HG03039 (cell line): ENCODE measurements around the gene SPON2.

Source experiments
- ATAC-seq: cut with Tn5 transposase; IDR thresholded peaks from one replicate; pipeline ENCODE4 v1.9.1; 2021; ENCODE audit warnings: mild to moderate bottlenecking, moderate library complexity; ENCODE audit not compliant: unreplicated experiment

SPON2 gene

DNA sequence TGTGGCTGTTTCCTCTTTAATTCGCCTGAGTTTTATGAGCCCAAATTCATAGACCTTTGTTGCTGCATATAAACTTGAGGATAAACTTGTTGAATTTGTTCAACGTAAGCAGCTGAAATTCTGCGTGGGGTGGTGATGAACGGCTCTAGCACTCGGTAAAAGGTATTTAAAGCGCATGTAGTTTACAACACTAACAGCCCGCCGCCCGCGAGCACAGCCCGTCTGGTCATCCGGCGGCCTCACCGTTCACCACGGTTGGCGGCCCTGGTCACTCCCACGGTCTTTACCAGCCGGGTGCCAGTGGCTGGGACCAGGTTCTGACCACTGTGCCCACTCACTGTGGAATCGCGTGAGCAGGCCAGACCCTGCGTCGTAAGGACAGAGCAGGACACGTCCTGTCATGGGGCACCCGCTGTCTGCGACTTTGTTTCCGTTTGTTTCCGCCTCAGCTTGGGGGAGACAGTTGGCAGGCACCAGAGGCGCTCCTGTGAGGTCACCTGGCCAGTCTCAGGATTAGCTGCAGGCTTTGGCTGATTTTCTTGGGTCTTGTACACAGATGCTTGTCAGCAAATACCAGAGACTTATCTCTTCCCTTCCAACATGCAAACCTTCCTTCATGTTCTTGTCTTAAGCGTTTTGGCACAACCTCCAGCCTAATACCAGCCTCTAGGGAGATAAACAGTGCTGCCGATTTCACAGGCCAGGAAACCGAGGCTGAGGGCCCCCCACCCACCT, 36.8 kb upstream of the SPON2 start:
- ATAC-seq: no peak

DNA sequence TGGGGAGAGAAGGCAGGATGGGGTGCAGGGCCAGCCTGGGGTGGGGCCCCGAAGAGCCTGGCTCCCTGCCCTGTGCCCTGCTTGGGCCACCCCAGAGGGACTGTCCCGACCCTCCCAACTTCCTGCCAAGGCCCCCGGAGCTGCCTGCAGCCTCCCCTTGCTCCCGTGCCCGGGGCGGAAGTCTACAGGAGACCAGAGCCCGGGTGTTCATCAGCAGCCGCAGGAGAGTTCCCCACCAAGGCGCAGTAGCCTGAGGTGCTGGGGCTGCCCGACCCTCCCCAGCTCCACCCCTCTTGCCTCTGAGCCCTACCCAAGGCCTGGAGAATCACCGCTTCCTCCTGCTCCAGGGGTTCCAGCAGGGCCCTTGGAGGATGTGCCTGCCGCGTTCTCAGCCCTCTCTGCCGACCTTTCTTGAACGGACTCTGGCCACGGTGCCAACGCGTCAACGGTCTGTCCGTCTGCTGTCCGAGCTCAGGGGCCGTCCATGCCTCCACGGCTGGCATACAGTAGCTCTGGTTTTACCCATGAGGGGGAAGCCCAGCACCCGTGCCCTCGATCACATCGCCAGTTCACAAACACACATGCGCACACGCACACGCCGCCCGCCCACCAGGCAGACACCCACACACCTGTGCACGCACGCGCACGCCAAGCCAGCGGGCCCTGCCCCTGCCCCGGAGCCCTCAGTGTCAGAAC, 36.0 kb upstream of the SPON2 start:
- no peak for ATAC-seq

DNA sequence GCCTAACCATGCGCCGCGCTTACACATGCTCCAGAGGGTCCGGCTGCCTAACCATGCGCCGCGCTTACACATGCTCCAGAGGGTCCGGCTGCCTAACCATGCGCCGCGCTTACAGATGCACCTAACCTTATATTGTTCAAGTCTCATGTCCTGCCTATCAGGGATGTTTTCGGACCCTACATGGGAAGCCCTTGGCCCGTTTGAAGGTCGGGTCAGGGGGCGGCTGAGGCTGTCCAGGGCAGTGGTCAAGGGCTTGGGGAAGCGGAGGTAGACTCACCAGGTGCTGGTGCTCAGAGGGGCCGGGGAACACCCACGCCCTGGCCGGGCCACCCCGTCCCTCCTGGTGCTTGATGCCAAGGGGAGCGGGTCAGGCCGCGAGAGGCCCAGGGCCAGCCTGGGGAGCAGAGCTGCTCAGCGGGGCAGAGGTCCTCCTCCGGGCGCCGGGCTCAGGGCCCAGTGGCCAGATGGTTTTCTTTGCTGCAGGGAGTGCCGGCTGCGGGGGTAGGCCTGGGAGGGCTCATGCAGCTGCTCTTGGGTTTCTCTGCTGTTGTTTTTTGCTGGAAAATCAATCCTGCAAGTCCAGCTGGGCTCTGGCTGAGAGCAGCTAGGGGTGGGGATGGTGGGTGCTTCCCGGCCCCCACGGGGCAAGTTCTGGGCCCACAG, 35.4 kb upstream of the SPON2 start:
- no peak for ATAC-seq

DNA sequence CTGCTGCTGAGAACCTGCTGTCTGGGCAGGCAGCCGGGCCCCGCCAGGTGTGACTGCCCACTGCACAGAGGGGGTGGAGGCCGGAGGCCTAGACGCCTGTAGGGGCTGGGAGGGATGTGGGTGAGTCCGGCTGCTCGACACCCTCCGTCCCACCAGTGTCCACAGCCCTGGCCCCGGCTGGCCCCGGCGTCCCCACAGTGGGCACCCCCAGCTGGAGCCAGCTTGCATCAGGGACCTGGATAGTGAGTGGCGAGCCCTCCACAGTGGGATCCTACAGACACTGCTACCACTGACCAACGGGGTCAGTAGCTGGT, 34.7 kb upstream of the SPON2 start:
- ATAC-seq: no peak

DNA sequence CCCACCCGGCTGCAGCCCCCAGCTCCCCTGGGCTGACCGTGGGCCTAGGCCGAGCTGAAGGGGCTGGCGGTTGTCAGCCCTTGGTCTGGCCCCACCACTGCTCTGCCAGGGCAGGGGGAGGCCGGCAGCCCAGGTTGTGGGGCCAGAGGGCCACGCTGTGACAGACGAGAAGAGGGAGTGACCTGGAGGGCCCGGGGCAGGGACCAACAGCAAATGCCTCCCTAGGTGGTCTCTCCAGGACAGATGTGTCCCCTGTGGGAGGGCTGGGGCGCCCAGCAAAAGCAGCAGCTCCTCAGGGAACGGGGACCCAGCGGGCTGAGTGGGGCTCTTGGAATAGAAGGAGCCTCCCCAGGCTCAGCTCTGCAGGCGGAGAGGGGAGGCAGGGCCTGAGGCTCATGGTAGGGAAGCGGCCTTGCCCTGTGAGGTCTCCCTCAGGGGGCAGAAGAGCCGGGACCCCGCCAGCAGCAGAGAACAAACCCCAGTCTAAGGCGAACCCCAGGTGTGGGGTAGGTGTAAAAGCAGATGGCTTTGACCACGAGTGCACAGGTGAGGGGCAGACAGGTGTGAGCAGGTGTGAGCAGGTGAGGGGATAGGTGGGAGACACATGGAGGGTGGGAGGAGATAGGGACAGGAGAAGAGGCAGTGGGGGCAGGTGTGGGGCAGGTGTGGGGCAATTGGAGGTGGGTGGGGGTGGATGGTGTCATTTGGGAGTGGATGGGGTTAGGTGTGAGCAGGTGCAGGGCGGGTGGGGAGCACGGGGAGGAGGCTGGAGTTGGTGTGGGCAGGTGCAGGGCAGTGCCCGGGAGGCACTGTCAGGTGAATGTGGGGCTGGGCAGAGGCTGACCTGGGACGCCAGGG, 34.1 kb upstream of the SPON2 start:
- ATAC-seq: no peak

DNA sequence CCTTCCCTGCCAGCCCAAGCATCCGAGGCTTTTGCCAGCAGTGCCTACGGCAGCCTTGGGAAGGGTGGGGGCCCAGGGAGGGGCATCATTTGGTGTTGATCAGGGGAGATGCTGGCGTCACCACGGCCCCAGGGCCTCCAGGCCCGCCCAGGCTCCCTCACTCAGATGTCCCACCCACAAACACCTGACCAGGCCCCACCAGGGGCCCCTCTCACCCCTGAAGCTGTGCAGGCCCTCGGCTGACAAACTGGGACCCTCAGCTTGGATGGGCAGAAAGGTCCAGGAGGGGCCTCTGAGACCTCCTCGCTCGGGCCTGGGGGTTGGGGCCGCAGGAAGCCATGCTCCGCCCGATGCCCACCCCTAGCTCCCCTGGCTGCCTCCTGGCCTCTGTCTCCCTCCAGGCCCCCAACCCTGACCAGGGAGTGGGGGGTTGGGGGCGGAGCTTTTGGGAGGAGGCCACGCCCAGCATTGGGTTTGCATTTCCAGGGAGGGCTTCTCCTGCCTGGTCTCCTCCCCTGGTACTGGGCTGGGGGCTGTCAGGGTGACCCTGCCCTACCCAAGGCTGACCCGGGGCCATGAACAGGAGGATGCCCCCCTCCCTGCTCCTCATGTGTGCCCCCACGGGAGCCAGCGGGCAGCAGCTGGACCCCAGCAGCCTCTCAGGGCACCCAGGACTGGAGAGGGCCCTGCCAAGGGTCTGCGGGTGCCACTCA, 33.4 kb upstream of the SPON2 start:
- no peak for ATAC-seq

DNA sequence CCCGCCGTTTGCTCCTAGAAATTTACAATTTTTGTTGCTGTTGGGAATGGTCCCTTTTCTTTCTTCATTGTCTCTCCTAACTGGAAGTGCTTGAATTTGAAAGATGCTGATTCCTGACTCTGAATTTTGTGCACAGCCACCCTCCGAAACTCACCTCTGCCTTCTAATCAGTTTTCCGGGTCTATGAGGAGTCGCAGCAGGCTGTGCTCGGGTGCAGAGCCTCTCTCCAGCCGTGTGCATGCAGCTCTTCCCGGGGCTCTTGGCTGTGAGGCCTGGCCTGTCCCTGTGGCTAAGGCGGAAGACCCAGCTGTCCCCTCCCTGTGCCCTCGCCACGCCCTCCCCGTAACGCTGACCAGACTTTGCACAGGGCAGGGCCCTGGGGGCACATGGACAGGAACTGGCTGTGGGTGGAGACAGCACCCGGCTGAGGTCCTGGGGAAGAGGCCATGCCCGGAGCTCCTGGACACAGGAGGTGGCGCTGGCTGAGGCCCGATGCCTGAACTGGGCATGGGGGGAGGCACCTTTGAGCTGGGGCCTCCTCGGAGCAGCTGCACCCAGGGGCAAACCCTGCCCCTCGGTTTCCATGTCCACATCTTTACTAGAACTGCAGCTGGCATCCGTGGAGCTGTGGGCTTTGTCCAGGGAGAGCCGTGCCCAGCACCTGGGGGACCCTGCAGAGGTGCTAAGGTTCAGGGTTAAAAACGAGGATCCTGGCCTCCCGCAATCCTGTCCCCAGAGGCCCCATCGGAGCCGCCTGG, 32.6 kb upstream of the SPON2 start:
- no peak for ATAC-seq

DNA sequence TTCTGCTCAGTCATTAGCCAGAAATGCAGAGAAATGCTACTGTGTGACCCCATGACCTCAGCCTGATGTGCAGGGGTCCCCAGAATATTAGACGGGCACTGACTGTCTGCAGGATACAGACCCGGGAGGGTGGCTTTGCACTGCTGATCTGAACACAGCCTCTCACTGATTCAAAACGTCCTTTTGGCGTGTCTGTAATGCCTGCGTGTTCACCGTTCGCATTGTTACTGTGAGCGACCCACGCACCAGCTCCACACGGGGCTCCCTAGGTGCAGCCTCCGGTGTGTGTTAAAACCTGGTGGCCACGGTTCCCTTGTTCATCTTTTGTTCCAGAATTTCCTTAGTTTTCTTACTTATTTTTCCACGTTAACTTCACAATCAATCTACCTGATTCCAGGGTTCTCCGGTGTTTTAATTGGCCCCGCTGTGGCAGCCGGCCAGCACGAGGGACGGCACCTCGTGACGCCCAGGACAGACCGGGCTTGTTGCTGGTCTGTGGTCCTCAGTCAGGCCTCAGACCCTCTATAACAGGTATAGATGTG, 32.0 kb upstream of the SPON2 start:
- no peak for ATAC-seq

DNA sequence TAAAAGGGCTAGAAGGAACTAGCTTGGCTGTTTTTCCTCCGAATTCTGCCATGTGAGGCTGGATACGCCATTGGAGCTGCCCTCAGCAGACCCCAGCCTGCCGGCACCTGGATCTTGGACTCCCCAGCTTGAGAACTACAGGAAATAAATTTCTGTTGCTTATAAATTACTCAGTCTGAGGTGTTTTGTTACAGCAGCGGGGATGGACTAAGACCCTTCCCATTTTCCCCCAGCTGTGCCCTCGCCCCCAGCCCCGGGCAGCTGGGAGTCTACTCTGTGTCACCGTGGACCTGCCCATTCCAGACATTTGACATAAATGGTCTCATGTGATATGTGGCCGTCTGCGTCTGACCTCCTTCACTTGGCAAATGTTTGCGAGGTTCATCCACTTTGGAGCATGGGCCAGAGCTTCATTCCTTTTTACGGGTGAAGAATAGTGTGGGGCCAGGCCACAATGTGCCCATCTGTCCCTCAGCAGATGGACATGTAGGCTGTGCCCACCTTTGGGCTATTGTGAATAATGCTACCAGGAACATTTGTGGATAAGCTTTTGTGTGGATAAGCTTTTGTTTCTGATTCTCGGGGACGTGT, 30.7 kb upstream of the SPON2 start:
- no peak for ATAC-seq

DNA sequence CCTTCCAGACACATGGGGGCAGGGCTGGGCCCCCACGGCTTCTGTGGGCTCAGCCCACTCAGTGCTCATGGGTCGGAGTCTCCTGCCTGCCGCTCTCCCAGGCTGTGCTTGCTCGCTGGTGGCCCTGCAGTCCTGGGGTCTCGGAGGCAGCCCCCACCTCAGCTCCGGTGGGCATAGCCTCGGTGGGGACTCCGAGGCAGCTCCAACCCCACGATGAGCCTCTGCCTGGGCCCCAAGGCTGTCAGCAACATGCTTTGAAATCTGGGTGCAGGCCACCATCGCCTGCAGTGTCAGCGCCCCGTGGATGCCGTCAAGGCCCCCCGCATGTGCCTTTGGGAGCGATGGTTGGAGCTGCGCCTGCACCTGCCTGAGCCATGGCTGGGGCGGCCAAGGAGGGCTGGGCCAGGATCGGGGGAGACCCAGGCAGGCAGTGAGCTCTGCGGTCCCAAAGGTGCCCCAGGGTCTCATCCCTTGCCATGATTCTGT, 30.2 kb upstream of the SPON2 start:
- no peak for ATAC-seq

DNA sequence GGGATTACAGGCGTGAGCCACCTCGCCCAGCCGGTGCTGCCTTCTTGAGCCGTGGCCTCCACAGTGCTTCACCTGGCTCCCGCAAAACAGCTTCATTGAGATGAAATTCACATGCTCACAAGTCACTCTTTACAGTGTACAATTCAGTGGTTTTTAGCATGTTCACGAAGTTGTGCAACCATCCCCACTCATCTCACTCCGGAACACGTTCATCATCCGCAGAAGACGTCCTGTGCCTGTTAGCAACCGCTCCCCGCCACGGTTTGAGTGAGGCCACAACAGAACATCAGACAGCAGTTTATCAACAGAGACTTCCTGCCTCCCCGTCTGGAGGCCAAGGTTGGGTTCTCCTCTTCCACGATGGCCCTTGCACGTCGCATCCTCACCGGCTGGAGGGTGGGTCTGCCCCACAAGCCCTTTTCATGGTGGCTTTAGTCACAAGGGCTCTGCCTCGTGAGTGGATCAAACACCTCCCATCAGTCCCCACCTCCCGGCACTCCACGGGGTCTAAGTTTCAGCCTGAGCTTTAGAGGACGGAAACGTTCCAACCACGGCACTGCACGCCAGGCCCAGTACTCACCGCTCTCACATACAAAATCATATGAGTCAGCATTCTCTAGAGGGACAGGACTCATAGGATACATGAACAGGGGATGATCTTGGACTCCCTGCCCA, 29.6 kb upstream of the SPON2 start:
- ATAC-seq: no peak

DNA sequence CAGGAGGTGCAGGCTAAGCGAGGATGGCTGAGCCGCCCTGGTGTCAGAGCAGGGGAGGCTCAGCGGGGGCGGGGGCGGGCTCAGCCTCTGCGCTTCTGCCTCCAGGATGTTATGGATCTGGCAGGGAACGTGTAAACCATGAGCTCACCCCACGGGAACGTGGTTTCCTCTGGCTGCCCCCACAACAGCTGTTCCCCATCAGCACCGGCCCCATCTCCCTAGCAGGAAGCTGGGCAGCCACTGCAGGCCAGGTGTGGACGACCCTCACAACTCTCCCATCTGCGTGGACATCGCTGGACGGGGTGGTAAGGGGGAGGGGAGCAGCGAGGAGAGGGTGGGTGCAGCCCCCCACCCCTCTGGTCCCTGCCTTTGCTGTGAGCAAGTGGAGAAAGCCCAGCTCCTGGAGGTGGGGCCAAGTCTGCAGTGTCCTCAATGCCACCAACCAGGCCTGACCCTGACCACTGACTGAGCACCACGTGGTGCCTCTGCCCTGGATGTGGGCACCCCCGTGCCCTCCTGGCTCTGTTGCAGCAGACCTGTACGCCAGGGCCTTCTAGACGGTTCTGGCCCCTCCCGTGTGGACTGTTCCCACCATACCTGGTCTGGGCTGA, 28.1 kb upstream of the SPON2 start:
- peak; percentile 5 for ATAC-seq

DNA sequence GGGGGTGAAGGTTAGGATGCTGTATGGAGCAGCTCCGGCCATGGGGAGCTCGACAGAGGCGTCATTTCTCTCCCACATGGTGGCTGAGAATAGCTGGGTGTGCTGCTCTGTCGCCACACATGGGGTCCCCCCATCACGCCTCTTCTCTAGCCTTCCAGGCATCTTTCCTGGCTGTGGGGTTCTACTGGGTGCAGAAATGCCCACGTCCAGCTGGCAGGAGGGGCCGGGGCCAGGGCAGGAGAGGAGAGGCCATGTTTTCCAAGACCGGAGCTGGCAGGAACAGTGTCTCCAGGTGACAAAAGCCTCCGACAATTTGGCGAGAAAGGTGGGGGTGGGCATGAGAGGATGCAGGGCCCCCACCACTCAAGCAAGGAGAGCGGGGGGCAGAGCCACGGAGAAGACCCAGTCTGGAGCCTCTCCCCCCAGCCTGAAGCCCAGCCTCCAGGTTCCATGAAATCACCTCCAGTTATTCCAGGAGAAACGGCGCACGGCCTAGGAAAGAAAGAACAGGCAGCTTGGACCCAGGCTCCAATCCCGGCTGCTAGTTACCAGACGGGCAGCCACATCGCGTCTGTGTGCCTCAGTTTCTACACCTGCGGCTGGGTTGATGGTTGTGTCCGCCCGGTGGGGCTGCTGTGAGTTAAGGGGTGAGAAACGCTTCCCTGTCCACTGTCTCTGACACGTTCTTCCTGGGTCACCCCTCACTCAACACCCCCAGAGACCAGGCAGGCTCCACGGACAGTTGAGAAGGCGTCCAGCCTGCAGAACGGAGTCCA, 27.4 kb upstream of the SPON2 start:
- ATAC-seq: no peak

DNA sequence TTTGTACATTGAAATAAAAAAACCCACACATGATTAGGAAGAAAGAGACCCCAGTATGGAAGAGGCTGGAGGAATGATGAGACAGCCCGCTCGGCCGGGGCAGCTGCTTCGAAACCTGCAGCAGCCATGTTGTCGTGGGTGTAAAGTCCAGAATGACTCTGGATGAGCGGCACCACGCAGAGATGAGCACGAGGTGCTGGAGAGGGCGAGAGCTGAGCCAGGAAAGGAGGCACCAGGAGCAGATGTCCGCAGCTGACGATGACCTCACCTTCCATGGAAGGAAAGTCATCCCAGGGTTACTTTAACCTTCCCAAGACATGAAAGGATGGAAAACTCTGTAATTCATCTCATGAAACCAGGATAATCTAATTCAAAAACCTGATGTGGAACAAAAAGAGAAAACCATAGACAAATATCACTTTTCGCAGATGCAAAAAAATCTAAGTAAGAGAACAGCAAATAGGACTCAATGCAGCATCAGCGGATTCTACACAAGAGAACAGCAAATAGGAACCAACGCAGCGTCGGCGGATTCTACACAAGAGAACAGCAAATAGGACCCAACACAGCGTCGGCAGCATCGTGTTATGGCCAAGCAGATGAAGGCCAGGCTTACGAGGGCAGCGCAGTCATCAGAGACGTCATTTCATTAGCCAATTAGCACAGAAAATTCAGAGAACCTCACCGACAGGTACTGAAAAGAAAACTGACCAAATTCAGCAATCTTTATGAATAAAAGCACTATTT, 25.9 kb upstream of the SPON2 start:
- no peak for ATAC-seq

DNA sequence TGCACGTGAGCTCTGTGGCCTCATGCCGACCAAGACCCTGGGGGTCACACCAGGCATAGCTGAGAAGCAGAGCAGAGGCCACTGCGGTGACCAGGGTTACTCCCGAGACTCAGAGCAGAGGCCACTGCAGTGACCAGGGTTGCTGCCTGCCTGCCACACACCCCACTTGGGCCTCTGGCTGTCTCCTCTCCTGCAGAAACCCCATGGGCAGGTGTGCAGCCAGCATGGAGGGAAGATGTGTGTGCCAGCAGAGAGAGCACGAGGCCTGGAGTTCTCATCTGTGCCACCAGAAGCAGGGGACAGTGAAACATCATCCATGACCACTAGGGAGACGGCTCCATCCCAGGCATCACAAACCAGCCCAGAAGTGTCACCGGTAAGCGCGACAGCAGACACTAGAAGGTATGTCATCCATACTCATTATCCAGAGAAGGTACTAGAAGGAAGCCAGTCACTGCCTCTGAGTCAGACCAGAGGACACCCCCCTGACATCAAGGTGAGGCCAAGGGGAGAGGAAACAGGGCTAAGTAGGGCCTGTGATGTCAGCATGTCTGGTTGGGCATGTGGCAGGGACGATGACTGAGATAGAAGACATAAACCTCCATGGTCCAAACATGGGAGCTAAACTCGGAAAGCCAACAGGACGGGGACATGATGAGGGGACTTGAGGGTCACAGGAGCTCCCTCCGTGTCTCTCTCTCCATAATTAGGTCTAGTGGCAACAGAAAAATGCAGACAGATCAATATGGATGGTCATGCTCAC, 24.2 kb upstream of the SPON2 start:
- ATAC-seq: no peak

DNA sequence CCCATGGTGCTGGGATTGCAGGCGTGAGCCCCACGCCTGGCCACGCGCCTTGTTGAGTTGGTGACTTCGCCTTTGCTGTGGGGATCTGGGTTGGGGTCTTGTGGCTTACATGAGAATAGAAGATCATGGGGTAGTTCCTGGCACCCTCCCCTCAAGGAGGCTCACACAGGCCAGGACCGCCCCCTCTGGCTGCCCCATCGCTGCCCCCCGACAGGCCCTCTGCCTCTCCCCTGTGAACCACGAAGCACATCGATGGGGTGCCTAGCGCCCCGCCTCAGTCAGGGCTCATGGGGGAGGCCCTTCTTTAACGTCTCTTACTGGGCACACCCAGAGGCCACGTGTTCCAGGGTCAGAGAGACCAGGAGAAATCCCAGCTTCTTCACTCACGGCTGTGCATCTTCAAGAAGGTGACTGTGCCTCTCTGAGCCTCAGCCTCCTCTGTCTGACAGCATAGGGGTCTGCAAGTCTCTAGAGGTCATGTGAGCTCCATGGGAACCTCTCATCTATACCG, 23.6 kb upstream of the SPON2 start:
- no peak for ATAC-seq
